GM18861 (cell line): Measurements from ENCODE around the gene ADAMTS16.

Experiments used
- ATAC-seq: cut with Tn5 transposase; IDR thresholded peaks from one replicate; pipeline ENCODE4 v1.9.1; 2021; ENCODE audit not compliant: unreplicated experiment

The ADAMTS16 gene

DNA sequence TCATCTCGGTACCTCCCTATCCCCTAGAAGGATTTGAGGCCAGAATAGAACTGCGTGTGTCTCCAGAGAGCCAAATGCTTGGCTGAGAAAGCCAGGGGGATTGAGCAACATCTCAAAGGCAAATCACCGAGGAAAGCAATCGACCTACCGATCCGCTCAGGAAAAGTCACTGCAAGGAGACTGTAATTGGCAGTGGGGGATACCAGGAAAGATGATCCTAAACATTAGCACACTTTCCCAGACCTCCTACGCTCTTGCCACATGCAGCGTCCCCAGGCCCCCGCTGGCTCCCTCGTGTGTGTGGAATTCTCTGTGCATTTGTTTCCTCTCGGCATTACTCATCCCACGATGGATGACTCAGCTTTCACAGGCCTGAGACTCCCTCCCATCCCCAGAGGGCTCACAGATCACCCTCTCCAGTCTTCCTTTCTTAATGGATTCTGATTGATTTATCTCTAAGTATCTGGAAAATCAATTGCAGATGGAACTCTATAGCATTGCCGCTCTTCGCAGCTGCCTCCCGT is 200.1 kb downstream of the ADAMTS16 start:
- ATAC-seq = no peak

DNA sequence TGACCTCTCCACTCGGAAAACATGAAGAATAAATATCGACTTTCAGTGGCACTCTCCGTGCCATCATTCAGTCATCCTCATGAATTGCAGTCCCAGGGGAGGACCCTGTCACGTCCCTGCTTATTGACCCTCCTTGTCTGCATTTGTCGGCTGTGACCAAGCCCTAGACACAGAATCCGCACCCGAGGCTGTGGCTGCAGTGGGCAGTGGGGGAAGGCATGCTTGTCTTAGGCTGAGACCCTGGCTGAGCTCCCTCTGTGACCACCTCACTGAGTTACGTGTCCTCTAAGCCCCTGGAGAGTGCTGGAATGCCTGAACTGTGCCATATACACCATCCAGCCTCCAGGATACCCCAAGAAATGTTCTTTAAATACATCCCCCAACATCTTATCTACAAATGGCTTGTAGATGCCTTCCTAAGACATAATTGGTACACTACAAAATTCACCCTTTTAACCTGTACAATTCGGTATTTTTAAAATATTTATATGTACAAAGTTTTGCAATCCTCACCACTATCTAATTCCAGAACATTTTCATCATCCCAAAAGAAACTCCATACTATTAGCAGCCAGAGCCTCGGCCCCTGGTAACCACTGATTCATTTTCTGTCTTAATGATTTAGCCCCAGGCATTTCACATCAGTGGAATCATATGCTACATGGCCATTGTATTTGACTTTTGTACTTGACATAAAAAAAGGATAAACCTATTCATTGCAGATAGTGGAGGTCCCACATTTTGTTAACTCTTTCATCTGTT is 201.6 kb downstream of the ADAMTS16 start:
- ATAC-seq = no peak

DNA sequence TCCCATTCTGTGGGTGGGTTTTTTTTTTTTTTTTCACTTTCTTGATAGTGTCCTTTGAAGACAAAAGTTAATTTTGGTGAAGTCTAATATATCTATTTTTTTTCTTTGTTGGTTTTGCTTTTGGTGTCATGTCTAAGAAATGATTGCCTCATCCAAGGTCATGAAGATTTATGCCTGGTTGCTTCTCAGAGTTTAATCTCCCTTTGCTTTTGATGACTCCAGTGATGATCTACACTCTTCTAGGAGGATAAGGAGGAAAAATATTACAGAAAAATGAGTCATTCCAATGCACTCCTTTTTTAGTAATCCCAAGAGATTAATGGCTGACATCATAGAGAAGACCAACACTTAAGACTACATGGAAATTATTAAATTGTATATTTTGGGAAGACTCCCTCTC is 202.7 kb downstream of the ADAMTS16 start:
- ATAC-seq = no peak

DNA sequence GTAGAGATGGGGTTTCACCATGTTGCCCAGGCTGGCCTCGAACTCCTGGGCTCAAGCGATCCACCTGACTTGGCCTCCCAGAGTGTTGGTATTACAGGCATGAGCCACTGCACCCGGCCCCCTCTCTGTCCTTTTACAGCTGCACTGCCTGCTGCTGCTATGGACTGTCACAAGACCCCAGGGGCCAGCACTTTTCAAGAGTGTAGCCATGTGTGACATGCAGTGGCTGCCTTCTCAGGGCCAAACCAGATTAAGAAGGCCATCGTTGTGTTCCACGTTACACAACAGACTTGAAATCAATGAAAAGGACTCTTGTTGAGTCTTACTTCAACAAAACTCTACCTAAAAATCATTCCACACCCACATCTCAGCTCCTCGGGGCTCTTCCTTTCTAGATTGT is 203.4 kb downstream of the ADAMTS16 start:
- no peak for ATAC-seq

DNA sequence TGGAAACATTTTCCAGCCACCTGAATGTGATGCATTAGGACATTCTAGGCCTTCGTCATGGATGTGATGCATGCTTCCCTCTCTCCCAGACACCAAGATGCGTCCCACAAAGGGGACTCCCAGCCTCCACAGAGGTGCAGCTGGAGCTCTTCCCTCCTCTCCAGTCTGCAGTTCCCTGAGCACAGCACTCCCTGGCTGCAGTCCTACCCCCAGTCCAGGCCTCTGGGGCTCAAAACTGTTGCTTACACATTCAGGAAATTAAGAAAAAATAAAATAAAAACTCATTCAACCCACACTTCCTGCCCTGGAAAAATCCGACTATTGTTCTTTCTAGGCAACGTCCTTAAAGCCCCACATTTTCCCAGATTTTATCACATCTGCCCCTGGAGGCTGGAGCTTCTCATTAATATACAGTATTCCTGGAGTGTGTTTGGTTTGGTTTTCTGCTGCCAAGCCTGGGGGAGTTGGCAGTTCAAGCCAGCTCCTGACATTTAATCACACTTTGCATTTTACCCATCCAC is 204.0 kb downstream of the ADAMTS16 start:
- ATAC-seq = no peak

DNA sequence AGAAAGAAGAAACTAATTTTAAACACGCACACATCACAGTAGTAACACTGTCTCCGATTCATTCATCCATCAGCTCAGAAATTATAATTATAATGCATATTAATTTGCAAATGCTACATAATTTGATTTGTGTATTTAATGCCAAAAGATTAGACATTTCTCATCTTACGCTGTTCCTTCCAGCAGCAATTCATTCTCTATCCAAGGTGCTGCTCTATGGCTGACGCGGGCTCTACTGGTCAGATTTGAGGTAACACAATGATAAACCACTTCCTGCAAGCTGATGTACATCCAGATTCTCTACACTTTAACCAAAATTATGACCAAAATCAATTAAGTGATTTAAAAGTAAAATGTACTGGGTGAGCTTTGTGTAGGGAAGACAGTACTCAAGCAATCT is 204.5 kb downstream of the ADAMTS16 start:
- ATAC-seq = no peak

DNA sequence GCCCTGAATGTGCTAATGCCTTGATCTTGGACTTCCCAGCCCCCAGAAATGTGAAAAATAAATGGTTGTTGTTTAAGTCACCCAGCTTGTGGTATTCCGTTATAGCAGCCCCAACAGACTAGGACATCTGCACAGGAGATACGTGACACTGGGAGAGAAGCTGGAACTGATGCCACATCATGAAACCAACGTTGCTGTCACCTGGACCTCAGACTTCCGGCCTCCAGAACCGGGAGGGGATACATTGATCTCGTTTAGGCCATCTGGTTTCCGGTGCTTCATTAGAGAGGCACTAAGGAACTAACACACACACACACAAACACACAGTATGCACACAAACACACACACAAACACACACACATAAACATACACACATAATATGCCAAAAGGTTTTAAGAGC is 207.3 kb downstream of the ADAMTS16 start:
- ATAC-seq = no peak

DNA sequence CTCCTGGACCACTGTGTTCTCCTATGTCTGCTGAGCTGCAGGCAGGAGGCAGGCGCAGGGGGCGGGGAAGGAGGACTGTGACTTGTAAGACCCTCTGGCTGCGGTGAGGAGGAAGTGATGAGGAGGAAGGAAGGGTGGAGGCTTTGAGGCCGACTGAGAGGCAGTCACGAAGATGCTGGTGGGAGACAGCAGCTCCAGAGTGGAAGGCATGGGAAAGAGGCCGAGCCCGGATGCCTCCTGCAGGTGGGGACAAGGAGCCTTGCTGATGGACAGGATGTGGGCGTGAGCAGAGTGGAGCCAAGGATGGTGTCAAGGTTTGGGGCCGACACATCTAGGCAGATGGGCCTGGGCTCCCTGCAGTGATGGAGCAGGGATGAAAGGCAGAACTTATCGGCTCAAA is 208.0 kb downstream of the ADAMTS16 start:
- no peak for ATAC-seq

DNA sequence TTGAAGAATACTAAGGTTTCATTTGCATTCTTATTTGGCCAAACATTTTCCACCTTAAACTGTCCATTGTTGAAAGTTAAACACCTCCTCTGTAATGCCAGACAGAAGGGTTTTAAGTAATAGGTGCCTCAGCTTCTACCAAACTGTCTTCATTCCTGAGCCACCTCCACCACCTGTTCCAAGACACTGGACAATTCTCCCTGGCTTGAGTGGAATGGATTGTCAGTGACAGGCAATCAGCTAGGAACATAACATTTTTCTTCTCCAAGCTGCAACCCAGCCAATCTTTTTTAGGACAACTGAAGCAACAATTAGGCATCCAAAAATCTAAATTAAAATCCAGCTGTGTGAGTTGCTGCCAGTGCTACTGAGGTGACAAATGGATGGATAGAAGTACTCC is 208.4 kb downstream of the ADAMTS16 start:
- ATAC-seq = no peak

DNA sequence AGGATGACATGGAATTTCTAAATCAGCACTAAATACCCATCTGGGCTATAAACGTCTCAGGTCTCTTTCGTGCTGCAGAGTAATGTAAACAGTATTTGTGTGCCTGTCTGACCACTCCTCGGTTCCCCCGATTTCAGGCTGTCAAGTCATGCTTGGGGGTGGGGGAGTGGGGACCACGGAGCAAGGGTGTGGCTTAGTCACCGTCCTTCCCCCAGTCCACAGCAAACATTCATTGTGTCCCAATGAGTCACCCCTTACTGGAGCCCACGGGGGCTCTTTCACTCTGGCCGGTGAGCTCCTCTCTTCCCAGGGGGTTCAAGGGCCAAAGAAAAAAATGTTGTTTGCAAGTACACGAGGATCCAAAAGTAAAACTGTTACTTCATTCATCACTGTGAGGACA is 210.0 kb downstream of the ADAMTS16 start:
- ATAC-seq = no peak

DNA sequence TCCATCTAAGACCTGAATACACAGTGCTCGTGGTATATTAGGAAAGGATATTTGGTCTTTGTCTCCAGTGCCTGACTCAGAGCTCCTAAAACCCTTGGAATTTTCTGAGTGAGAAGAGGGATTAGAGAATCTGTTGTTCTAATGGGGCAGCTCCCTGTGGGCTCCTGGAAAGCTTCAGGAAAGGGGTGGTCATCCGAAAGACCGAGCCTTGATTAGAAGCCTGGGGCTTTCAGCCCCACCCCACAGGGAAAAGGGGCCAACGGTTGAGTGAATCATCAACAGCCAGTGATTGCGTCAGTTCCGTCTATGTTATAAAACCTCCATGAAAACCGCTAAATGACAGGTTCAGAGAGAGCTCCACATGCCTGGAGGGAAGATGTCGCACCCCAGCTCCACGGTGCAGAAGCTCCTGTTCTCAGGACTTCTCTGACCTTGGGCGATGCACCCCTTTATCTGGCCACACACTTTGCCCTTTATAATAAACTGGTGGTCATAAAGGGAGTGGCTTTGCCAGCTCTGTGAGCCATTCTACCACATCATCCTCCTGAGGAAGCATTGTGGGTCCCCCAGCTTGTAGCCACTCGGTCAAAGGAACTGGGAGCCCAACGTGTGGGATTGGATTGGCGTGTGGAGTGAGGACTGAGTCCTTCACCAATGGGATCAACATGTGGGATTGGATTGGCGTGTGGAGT is 211.3 kb downstream of the ADAMTS16 start:
- no peak for ATAC-seq

DNA sequence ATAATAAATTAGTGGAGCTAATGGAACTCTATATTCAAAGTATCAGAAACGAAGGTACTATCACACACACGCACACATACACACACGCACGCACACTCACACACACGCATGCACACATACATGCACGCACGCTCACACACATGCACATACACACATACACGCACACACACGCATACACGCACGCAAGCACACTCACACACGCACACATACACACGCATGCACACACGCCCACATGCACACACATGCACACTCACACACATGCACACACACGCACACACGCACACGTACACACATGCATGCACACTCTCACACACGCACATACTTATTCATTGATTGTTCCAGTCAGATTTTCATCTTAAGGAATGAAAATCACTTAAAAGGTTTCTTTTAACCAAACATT is 212.5 kb downstream of the ADAMTS16 start:
- ATAC-seq = no peak

DNA sequence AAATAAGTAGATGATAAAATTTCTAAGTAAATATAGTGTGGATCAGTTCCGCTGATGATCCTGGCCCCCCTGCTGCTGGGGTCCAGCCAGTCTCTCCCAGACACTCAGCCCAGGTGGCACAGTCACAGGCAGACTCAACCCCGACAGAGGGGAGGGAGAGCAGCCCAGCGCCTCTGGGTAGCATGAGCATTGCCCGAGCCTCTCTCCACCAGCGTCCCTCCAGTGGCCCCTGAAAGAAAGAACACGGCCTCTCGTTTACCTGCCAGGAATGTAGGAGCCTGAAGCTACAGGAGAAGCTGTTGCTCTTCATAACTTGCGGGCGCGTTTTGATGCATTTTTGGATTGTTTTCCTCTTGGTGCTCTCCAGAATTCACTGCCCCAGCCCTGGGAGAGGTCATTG is 213.6 kb downstream of the ADAMTS16 start:
- ATAC-seq = no peak

DNA sequence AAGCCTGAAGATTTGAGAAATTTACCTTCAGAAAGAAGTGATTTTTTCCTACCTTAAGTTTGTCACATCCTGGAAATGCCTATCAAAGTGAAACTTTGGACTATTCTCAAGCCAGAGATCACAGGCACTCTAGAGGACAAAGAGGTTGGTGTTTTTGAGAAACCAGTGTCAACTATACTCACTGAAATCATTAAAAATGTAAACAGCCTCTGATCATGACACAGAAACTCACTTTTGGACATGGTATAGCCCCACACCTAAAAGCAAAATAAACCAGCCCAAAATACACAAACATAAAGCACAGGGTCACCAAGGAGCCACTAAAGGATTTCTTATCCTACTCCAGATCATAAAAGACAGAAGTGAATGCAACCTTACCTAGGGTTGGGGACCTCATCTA is 216.6 kb downstream of the ADAMTS16 start:
- no peak for ATAC-seq

DNA sequence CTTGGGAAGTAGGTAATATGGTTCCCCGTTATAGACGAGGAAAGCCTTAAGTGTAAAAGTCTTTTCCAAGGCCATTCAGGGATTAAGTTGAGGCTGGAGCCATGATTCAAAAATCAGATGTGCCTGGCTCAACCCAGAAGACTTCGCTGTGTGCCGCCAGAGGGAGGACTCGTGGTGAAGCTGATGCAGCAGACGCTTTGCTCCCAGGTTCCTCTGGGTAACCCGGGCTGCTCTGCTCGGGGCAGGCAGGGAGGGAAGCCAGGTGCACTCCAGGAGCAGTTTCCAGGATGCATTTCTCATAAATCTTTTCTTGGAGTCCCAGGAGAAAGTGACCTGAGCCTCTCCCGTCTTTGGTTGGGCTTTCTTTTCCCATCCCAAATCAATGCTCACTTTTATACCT is 219.5 kb downstream of the ADAMTS16 start:
- ATAC-seq = no peak

DNA sequence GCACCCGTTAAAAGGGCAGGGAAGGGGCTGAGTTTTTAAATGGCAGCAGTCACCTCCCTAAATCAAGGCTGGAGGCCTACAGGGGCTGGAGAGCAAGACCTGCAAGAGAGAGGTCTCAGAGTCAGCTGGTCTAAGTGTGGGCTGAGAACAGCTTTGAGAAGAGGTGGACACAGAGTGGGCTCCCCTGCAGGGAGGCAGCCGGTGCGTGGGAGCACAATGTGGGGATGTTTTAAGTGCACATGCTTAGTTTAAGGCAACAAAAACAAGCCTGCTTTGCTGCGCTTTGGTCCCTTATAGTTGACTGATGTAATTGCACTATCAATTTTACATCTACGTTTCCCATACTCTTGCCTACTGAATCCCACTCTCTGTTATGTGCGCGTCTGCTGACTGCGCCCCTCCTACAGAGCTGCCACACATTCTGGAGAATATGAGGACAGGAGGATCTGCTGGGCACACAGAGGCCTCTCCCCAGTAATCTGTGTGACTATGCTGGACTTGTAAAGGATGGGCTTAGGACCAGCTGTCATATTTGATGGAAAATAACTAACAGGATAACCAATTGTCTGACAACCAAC is 220.3 kb downstream of the ADAMTS16 start:
- no peak for ATAC-seq

DNA sequence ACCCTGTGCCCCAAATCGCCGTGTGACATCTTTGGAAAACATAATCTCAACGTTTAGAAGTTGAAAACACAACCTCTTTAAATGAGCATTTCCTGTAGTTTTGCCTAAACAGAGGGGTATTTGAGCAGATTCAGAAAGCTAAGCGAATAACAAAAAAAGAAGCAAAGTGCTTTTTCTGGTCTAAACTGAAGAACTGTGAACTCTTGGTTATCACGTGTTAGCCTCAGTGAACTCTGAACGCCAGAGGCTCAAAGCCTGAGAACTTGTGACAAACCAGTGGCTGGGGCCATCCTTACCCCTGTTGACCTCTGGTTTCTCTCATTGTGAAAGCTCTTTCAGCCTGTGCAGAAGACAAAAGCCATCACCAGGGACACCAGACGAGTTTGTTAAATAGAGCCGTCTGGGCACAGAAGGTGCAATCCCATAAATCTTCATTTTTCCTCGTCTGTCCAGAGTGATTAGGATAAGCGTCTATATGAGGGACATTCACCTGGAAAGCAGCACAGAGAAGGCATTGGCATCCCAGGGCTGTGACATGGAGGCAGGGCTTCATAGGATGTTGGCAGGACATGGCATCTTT is 220.9 kb downstream of the ADAMTS16 start:
- ATAC-seq = no peak

DNA sequence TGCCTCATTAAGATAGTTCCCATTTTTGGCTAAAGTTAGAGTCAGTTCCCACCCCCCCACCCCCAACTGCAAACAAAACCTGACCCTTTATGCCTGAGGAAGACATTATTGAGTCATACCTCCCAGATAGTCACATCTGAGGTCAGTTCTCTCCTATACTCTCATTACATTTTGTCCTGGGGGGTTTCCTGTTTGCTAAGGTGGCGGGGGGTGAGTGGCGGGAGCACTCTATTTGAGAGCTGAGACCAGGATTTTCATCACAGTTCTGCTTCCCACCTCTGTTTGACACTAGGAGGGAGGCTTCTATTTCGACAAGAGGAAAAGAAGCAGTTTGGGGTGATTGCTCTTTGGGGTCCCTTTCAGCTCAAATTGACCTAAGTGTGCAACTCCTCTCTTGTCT is 222.9 kb downstream of the ADAMTS16 start:
- ATAC-seq = no peak

DNA sequence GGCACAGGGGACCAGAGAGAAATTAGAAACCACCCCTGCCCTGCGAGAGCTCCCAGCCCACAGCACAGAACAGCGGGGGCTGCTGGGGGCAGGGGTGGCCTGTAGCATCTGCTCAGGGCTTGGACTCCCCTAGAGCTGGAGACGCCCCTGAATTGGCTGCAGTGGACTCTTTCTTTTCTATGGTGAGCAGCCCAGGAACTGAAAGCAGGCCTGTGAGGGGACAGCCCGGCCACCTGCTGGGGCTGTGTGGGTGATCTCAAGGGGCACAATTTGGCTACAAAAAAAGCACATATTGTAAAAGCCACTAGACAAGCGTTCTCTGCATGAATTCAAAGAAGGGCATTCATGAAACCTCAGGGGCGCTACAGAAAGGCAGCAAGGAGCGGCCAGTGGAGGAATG is 224.8 kb downstream of the ADAMTS16 start:
- ATAC-seq = no peak

DNA sequence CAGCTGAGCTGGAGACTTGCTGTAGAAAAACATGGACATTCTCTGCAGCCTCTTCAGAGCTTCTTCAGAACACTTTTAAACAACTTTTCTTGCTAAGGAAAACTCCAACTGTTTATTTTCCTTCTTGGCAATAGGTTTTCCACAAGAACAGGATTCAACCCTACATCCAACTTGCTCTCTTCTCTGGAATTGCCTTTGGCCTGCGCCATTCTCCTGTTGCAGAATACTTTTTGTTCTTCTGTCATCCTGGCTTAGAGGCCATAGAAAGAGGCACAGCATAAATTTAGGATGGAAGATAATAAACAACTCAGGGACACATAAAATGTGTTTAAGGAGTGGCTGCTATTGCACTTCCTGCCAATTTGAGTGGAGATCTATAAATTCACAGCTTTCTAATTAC is 227.6 kb downstream of the ADAMTS16 start:
- no peak for ATAC-seq

DNA sequence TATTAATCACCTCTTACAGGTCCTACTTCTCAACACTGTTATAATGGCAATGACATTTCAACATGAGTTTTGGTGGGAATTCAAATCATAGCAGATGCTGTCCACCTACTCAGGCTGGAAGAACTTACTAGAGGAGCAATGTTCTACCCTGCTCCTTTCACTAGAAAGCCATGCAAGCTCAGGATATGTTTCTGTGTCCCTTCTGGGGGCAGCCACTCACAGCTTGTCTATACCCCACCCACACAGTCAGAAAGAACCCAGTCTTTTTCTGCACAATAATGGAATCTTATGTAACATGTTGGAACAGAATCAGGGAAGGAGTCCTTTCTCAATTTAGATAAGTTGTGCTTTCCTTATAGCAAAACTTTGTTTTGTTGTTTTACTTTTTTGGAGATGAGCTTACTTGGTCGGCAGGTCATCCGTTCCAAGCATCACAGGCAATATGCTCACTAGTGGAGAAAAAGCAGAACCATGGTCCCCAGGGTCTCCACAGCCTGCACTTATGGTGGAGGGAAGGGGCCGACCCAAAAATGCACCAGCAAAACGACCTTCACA is 229.0 kb downstream of the ADAMTS16 start:
- no peak for ATAC-seq
